ENCODE measurements around the gene MCAT.

The MCAT gene

GRCh38 chr22:43172191-43172590 is 29.0 kb upstream of the MCAT start:
- DNase-seq (ENCODE audit: low read depth, low spot score) = no peak

DNA sequence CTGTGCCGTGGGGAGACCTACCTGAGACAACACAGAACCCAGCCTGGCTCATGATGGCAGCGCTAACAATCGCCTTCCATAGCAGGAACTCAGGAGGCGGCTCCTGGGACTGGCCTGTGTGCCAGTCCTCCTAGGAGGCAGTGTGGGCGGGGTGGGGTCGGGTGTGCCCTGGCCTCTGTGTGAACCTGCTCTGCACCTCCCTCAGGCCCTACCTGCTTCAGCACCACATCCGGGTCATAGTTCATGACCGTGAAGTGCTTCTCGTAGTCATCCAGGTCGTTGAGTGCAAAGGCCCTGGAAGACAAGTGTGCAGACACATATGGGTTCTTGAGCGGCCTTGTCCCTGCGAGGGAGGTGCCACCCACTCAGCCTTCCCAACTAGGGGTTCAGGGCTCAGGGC is 28.4 kb upstream of the MCAT start:
- DNase-seq (ENCODE audit: low read depth, low spot score) = no peak

DNA sequence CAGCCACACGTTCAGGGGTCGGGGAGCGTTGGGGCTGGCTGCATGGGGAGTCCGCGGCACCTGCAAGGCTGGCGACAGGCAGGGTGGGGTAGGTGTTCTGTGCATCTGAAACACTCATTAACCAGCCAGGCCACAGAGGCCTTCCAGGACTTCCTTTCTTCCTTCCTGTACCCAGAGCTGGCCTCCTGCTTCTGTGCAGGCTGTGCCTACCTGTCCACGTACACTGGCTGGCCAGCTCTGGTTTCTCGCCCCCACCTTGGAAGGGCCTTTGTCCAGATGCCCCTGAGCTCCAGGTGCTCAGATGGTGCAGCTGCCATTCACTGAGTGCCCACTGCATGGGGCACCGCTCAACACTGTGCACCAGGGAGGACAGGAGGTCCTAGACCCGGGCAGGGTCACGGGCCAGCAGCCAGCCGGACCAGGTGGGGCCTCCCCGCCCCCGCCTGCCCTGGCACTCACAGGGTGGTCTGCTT is 27.9 kb upstream of the MCAT start:
- no peak for DNase-seq (ENCODE audit: low read depth, low spot score)

DNA sequence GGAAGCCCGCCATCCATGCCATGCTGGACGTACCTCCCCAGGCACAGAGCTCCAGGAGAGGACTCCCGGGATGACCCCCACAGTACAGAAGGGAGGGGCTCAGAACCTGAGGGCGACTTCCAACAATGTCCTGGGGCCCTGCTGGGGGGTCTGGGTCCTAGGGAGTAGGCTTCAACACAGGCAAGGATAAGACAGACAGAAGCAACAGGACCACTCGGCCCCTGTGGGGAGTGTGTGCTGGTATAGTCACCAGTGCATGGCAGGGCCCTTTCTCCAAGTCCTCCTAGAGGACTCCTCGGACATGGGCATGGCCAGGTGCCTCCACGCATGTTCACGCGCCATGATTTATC is 26.9 kb upstream of the MCAT start:
- DNase-seq (ENCODE audit: low read depth, low spot score) = no peak

DNA sequence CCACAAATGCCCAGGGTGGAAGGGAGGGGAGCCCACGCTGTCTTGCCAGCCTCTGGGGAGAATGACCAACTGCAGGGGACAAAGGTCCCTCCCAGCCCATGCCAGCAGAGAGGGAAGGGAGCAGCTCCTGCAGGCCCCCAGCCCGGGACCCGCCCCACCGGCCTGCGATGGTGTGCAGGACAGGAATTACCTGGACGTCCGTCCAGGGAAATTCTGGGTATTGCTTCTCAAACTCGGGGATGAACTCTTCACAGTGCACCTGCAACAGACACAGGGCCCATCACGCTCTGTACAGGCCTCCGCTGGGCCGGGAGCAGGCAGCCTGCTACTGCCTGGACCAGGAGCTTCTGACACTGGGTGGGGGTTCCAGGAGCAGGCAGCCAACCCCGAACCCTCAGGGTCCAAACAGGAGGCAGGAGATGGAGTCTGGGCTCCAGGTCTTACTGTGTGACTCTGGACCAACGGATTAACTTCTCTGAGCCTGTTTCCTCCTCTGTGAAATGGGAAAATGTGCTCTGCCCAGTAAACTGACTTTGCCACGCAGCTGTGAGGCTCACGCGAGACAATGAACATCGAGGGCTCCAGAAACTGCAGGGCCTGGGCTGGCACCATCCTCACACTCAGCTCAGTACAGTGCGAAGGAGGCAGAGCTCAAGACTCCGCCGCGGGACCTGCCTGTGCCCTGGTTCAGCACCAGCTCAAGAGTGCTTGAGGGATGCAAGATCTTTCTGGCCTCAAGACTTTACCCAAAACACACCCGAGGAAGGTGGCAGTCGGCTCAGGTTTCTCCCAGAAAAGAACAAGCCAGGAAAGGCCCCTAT is 26.3 kb upstream of the MCAT start:
- DNase-seq (ENCODE audit: low read depth, low spot score) = no peak

GRCh38 chr22:43168471-43169309 is 25.5 kb upstream of the MCAT start:
- DNase-seq (ENCODE audit: low read depth, low spot score) = no peak

GRCh38 chr22:43167001-43167589 is 23.9 kb upstream of the MCAT start:
- no peak for DNase-seq (ENCODE audit: low read depth, low spot score)

- DNase-seq (ENCODE audit: low read depth, low spot score) = no peak
Observed at GRCh38 chr22:43166132-43166930, 23.1 kb upstream of the MCAT start.

DNA sequence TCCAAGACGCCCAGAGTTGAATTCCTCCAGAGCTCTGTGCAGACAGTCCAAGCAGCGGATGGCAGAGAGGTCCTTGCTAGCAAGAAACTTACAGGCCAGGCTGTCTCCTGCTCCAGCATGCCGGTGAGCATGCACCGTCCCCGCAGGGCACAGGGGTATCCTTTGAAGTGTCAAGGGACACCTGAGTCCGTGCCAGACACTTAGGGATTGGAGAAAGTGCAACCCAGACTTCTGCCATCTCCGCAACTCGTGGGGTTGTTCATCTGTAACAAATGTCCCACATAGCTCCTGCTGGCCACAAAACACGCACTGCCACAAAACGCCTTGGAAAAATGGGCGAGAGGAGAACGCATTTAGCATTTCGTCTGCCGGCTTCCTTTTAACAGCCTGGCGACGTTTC is 21.4 kb upstream of the MCAT start:
- DNase-seq (ENCODE audit: low read depth, low spot score) = no peak

- DNase-seq (ENCODE audit: low read depth, low spot score) = no peak
Observed at GRCh38 chr22:43163241-43163795, 20.1 kb upstream of the MCAT start.

- DNase-seq (ENCODE audit: low read depth, low spot score) = no peak
Observed at GRCh38 chr22:43162412-43163150, 19.4 kb upstream of the MCAT start.

- no peak for DNase-seq (ENCODE audit: low read depth, low spot score)
Observed at GRCh38 chr22:43160497-43161126, 17.4 kb upstream of the MCAT start.

DNA sequence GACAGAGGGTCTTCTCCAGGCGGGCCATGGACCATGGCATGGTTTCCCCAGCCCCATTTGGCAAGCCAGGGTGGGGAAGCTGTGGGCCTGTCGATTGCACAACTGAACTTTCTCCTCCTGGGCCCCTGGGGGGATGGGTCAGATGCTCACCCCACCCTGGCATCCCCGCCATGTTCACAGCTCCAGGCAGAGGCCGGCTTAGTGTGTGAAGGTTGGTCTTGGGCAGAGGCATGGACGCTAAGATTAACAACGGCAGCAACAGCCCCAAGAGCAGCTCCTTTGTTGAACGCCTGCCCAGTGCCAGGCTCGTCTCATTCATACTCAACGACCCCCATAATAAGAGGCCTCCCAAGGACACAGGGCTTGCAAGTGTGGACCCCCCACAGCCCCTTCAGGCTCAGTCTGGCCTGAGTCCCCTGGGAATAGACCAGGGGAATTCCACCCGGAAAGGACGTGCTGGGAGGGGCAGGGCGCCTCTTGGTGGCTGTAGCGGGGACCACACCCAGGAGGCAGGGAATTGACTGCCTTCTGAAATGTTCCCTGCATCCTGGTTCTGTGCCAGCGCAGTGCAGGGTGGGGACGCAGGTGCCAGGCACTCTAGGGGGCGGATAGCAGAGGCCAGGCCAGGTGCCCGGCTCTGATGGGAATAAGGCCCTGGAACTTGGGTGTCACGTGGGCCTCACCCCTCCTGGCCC is 16.4 kb upstream of the MCAT start:
- DNase-seq (ENCODE audit: low read depth, low spot score) = no peak

GRCh38 chr22:43158778-43159483 is 15.7 kb upstream of the MCAT start:
- DNase-seq (ENCODE audit: low read depth, low spot score) = no peak

DNA sequence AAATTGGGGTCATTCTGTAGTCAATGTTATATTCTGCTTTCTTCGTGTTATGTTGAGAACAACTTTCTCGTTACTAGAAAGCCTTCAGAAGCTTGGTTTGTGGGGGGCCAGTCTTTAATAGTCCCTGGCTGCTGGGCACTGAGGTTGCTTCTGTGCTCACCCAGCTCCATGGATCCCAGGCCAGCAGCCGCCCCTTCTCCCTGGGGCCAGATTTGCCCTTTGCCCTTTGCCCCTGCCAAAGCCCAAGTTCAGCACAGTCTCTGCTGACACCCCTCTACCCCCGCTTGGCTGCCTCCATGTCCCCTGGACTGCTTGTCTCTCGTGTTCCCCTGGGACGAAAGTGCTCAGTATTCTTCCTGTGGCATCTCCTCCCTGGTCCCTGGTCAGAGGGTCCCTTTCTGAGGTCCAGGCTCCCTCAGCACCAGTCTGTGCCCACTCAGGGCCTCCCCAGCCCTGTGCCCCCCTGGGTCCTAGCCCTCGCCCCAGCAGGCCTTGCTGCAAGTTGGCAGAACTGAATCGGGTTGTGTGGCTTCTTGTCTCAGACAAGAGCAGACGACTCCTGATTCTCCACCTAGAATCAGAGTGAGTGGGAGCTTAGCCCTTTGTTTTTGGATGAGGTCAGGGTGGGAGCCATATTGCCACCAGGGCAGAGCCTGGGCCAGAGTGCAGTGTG is 14.8 kb upstream of the MCAT start:
- no peak for DNase-seq (ENCODE audit: low read depth, low spot score)

DNA sequence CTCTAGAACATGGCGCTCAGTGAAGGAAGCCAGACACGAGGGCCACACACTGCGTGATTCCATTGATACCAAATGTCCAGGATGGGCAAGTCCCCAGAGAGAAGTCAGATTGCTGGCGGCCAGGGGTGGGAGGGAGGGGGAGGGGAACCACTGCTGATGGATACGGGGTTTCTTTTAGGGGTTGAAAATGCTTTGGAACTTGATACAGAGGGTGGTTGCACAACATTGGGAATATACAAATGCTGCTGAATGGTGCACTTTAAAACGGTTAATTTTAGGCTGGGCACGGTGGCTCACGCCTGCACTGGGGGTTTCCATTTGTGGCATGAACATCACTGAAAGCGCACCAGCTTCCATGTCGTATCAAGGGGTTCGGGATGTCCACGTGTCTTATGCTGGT is 13.2 kb upstream of the MCAT start:
- DNase-seq (ENCODE audit: low read depth, low spot score) = no peak

- no peak for DNase-seq (ENCODE audit: low read depth, low spot score)
Observed at GRCh38 chr22:43155789-43156188, 12.6 kb upstream of the MCAT start.

GRCh38 chr22:43154887-43155536 is 11.8 kb upstream of the MCAT start:
- no peak for DNase-seq (ENCODE audit: low read depth, low spot score)
